HUES48 (cell line): ENCODE measurements around the gene PNPLA5.

Source experiments
- H3K27ac ChIP-seq: one replicate; pipeline ENCODE4 v1.7.0; 2013; ENCODE audit warnings: low read depth, low read length, inconsistent platforms
- H3K27me3 ChIP-seq: 2 replicates; pipeline ENCODE4 v1.6.1; 2013; ENCODE audit warnings: mild to moderate bottlenecking, low read length; ENCODE audit not compliant: control insufficient read depth, insufficient read depth
- H3K36me3 ChIP-seq: 2 replicates; pipeline ENCODE4 v1.6.1; 2013; ENCODE audit warnings: low read length; ENCODE audit not compliant: control insufficient read depth, insufficient read depth
- H3K4me1 ChIP-seq: 2 replicates; pipeline ENCODE4 v1.6.1; 2013; ENCODE audit warnings: mild to moderate bottlenecking, low read length; ENCODE audit not compliant: control insufficient read depth, insufficient read depth
- H3K4me3 ChIP-seq: 2 replicates; pipeline ENCODE4 v1.5.1; 2013; ENCODE audit warnings: mild to moderate bottlenecking, low read depth, low read length
- H3K9ac ChIP-seq: 2 replicates; pipeline ENCODE4 v1.6.1; 2013; ENCODE audit warnings: mild to moderate bottlenecking, low read depth, low read length, moderate library complexity
- H3K9me3 ChIP-seq: 2 replicates; pipeline ENCODE4 v1.6.1; 2013; ENCODE audit warnings: low read length; ENCODE audit not compliant: control insufficient read depth, insufficient read depth

The PNPLA5 gene

DNA sequence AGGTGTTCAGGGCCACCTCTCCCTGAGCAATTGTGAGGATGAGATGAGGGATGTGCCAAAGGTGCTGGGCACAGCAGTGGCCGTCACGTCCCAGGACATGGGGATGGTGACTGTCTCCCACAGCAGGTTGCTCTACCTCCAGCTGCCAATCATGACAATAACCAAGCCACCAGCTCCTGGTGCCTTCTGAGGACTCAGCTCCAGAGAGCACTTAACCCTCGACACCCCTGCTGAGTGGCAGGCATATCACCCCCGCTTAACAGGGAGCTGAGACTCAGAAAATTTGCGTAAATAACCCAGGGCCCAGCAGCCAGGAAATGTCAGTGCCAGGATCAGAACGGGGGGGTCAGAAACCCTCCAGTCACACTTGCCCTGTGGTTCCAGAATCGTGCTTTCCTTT lies 8.4 kb upstream of the PNPLA5 start:
- Histone ChIP-seq H3K27me3 (no peaks in the 10 kb centered on the region), H3K27ac (no peak overlapping the region), H3K9ac (no peak overlapping the region), H3K4me1 (0 out of 2 replicates have a peak, but pooled peaks cover 2% of the 10 kb centered on the region), H3K9me3 (no peaks in the 10 kb centered on the region), H3K36me3 (no peaks in the 10 kb centered on the region), H3K4me3 (no peak overlapping the region)

DNA sequence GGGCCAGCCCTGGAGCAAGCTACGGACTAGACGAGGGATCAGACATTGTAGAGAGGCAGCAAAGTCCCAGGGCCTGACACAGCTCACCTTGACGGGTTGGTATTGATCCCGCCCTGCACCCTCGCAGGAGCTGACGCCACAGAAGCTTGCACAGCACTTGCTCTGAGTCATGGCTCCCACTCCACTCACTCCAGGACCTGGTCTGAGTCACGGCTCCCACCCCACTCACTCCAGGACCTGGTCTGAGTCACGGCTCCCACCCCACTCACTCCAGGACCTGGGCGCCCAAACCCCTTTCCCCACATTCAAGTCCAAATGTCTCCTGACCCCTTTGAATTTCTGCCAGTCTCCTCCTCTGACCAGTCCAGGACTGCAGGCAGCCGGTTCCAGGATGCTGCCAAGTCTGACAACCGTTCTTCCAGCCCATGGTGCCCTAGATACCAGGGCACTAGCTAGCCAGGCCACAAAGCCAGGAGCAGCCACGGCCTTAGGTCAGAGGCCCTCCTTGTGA lies 6.0 kb upstream of the PNPLA5 start:
- no peak overlapping the region for H3K4me3 ChIP-seq
- no peaks in the 10 kb centered on the region for H3K27me3 ChIP-seq
- no peaks in the 10 kb centered on the region for H3K9me3 ChIP-seq
- no peak overlapping the region for H3K9ac ChIP-seq
- 0 out of 2 replicates have a peak, but pooled peaks cover 2% of the 10 kb centered on the region for H3K4me1 ChIP-seq
- no peak overlapping the region for H3K27ac ChIP-seq
- H3K36me3 ChIP-seq = no peaks in the 10 kb centered on the region

GRCh38 chr22:43895986-43896645 lies 4.3 kb upstream of the PNPLA5 start:
- no peak overlapping the region for H3K4me3 ChIP-seq
- H3K36me3 ChIP-seq = no peaks in the 10 kb centered on the region
- peaks cover 3% of the 10 kb centered on the region; the same call in 1 of the 2 replicates for H3K27me3 ChIP-seq
- H3K4me1 ChIP-seq = 0 out of 2 replicates have a peak, but pooled peaks cover 2% of the 10 kb centered on the region
- no peak overlapping the region for H3K9ac ChIP-seq
- H3K27ac ChIP-seq = no peak overlapping the region
- no peaks in the 10 kb centered on the region for H3K9me3 ChIP-seq

DNA sequence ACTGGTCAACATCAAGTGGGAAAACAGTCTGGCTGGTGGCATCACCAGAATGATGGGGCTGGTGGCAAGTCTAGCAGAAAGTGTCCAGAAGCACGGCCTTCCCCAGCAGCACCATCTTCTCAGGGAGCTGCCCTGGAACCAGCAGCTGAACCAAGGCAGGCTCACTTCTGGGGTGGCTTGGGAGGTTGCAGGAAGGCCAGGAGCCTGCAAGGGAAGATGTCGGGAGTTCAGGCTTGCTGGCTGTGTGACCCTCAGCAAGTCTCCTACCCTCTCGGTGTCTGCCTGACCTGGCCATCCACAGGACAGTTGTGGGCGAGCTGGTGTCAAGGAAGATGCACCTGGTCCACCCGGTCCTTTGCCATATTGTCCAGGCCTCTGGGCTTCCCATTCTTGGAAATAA lies 2.3 kb upstream of the PNPLA5 start:
- H3K4me1 ChIP-seq = 0 out of 2 replicates have a peak, but pooled peaks cover 2% of the 10 kb centered on the region
- H3K27ac ChIP-seq = no peak overlapping the region
- H3K9ac ChIP-seq = no peak overlapping the region
- no peak overlapping the region for H3K4me3 ChIP-seq
- no peaks in the 10 kb centered on the region; the same call in 1 of the 2 replicates for H3K36me3 ChIP-seq
- peaks cover 15% of the 10 kb centered on the region for H3K27me3 ChIP-seq
- no peaks in the 10 kb centered on the region for H3K9me3 ChIP-seq

DNA sequence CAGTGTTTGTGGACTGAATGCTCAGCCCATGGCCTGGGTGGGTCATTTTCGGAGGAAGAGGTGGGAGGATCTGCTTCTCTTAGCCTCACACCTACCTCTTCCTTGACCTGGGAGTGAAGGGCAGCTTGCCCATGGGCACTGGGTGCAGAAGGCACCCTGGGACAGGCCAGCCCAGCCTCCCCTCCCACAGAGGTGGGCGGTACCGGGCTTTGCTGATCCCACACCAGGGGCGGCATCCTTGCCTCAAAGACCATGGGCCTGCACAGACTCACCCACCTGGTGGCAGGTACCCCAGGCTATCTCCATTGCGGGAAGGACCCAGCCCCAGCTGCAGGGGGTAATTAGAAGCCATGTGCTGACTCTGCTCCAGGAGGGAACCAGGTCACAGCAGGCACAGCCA lies 1.5 kb upstream of the PNPLA5 start:
- Histone ChIP-seq H3K9ac (no peak overlapping the region), H3K27ac (no peak overlapping the region), H3K27me3 (peaks cover 15% of the 10 kb centered on the region), H3K4me3 (no peak overlapping the region), H3K4me1 (0 out of 2 replicates have a peak, but pooled peaks cover 2% of the 10 kb centered on the region), H3K36me3 (no peaks in the 10 kb centered on the region; the same call in 1 of the 2 replicates), H3K9me3 (no peaks in the 10 kb centered on the region)

- peak overlapping the region; percentile 42; the same call in 1 of the 2 replicates for H3K9ac ChIP-seq
- no peaks in the 10 kb centered on the region for H3K9me3 ChIP-seq
- peak overlapping the region; percentile 81 for H3K4me3 ChIP-seq
Observed at GRCh38 chr22:43892183-43892894, 526 bp upstream of the PNPLA5 start.

DNA sequence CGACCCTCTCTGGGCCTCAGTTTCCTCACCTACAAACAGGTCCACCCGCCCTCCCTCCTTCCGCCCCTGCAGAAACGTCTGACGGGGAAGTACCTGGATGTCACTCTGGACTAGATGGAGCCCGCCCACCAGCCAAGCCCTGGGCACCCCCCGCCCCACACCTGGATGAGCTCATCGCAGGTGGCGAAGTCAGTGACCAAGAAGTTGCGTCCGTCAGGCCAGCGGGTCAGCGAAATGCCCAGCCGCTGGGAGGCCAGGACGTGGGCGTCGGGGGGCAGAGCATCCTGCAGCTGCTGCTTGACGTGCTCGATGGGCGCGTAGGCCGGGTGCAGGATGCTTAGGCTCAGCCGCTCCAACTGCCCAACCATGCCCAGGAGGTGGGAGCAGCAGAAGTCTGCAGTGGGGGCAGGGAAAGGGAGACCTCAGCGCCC lies 897 bp downstream of the PNPLA5 start:
- Histone ChIP-seq H3K27me3 (peaks cover 15% of the 10 kb centered on the region), H3K4me3 (peak overlapping the region; percentile 81), H3K27ac (no peak overlapping the region), H3K9me3 (no peaks in the 10 kb centered on the region), H3K4me1 (no peaks in the 10 kb centered on the region), H3K9ac (peak overlapping the region; percentile 34), H3K36me3 (no peaks in the 10 kb centered on the region; the same call in 1 of the 2 replicates)

More at GRCh38 chr22:43892183-43892894, 526 bp upstream of the PNPLA5 start:
- Histone ChIP-seq H3K36me3 (no peaks in the 10 kb centered on the region; the same call in 1 of the 2 replicates), H3K27me3 (peaks cover 15% of the 10 kb centered on the region), H3K4me1 (0 out of 2 replicates have a peak, but pooled peaks cover 2% of the 10 kb centered on the region), H3K27ac (no peak overlapping the region)

DNA sequence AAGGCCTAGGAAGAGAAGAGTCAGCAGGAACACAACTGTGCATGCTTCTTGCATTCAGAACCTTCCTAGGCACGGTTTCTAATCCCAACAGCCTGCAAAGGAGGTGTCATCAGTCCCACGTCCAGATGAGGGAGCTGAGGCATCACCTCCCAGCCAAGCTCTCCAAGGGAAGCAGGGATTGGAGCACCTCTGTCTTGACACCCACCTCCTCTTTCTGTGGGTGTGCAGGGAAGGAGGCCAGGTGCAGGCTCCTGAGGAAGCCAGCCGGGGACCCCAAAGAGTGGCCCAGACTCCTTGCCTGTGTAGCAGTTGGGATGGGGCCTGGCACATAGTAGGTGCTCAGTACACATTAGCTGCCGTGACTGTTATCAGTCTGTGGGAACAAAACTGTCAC lies 2.0 kb downstream of the PNPLA5 start:
- Histone ChIP-seq H3K27me3 (peaks cover 15% of the 10 kb centered on the region), H3K27ac (no peak overlapping the region), H3K36me3 (no peaks in the 10 kb centered on the region; the same call in 1 of the 2 replicates), H3K9ac (no peak overlapping the region), H3K9me3 (no peaks in the 10 kb centered on the region), H3K4me1 (no peaks in the 10 kb centered on the region), H3K4me3 (no peak overlapping the region)

DNA sequence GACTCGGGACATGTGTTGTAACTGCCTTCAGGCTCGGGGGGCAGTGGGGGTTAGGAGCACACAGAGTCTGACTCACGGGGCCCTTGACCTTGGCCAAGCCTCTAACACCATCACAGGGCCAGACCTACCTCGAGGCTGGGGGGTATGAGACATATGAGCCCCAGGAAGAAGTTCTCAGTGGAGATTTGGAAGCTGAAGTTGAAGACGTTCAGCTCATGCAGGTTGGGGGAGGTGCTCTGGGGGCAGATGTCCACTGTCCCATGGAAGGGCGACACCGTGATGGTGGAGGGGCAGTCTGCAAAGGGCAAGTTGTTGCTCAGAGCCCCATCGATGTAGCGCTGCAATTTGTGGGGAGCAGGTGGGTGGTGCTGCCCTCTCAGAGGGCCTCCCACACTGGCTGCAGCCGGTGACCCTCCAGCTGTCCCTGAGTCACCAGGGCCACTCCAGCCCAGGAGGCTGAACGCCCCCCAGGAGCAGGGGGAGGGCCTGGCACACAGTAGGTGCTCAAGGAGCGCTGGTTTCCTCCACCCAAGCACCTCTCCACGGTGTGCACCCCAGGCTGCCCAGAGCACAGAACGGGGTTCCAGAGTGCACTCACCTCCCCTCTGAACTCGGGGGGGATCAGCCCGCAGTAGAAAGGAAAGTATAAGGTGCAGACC lies 2.5 kb downstream of the PNPLA5 start:
- H3K9me3 ChIP-seq = no peaks in the 10 kb centered on the region
- H3K27me3 ChIP-seq = peaks cover 15% of the 10 kb centered on the region
- no peak overlapping the region for H3K27ac ChIP-seq
- H3K4me3 ChIP-seq = no peak overlapping the region
- H3K4me1 ChIP-seq = no peaks in the 10 kb centered on the region
- H3K36me3 ChIP-seq = no peaks in the 10 kb centered on the region; the same call in 1 of the 2 replicates
- no peak overlapping the region for H3K9ac ChIP-seq

GRCh38 chr22:43888740-43889139 lies 3.1 kb downstream of the PNPLA5 start:
- H3K27me3 ChIP-seq = peaks cover 15% of the 10 kb centered on the region
- no peak overlapping the region for H3K9ac ChIP-seq
- H3K9me3 ChIP-seq = no peaks in the 10 kb centered on the region
- no peak overlapping the region for H3K4me3 ChIP-seq
- H3K4me1 ChIP-seq = no peaks in the 10 kb centered on the region
- H3K27ac ChIP-seq = no peak overlapping the region
- no peaks in the 10 kb centered on the region; the same call in 1 of the 2 replicates for H3K36me3 ChIP-seq
